ENCODE measurements around the gene EEF2K. TPM values are rescaled to one million over a fixed set of nuclear protein-coding genes. Genes with fewer than 3 reads are reported as not detected.

Gene EEF2K
- total and polyA plus RNA-seq, 12 donors = 4.9 to 28.3 (median 16.6) TPM

DNA sequence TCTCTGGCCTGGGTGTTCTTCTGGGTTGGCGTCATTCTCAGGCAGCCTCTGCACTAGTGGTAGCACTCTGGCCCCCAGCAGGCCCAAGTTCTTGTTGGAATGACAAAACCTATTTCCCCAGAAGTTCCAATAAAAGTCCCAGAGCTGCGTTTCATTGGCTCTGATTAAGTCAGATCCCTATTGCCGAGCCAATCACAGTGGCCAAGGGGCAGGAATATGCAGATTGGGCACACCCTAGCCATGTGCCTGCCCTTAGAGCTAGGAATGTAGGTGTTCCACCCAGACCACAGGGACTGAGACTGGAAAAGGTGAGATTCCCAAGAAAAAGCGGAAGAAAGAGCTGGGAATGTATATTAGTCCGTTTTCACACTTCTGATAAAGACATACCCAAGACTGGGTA is 46.2 kb downstream of the EEF2K start:
- Histone ChIP-seq H3K27me3 (no peaks in the 10 kb centered on the region), H3K27ac (no peak overlapping the region), H3K4me1 (replicated peaks in 1 of 2) (no peaks in the 10 kb centered on the region), H3K9me3 (replicated peaks in 1 of 3) (peaks cover 0 to 2% (median 0%) of the 10 kb centered on the region in 3 donors), H3K4me3 (no peak overlapping the region), H3K36me3 (replicated peaks in 1 of 2) (peaks cover 0 to 35% of the 10 kb centered on the region in 2 donors)
- WGBS, 4 donors = 78 to 96% (median 87%) methylated on average over 5 of the region's 5 CpGs
- TF ChIP-seq, protein P1, sequence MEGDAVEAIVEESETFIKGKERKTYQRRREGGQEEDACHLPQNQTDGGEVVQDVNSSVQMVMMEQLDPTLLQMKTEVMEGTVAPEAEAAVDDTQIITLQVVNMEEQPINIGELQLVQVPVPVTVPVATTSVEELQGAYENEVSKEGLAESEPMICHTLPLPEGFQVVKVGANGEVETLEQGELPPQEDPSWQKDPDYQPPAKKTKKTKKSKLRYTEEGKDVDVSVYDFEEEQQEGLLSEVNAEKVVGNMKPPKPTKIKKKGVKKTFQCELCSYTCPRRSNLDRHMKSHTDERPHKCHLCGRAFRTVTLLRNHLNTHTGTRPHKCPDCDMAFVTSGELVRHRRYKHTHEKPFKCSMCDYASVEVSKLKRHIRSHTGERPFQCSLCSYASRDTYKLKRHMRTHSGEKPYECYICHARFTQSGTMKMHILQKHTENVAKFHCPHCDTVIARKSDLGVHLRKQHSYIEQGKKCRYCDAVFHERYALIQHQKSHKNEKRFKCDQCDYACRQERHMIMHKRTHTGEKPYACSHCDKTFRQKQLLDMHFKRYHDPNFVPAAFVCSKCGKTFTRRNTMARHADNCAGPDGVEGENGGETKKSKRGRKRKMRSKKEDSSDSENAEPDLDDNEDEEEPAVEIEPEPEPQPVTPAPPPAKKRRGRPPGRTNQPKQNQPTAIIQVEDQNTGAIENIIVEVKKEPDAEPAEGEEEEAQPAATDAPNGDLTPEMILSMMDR (IDR thresholded peaks at IDR 0.05) = no peak
- no peak for TF ChIP-seq POLR2A (IDR thresholded peaks at IDR 0.05)
- intact Hi-C loops (cut with DNase I) = no loop called here
- no peak for DNase-seq

- no peak for DNase-seq
- intact Hi-C loops (cut with DNase I) = no loop called here
- no peaks in the 10 kb centered on the region for H3K27me3 ChIP-seq
- WGBS, 4 donors = 91 to 99% (median 97%) methylated on average over 5 of the region's 5 CpGs
- H3K27ac ChIP-seq = no peak overlapping the region
- TF ChIP-seq, protein P1 (IDR thresholded peaks at IDR 0.05) = no peak
- TF ChIP-seq POLR2A (IDR thresholded peaks at IDR 0.05) = no peak
- peaks cover 0 to 2% (median 0%) of the 10 kb centered on the region in 3 donors for H3K9me3 ChIP-seq (replicated peaks in 1 of 3)
- H3K4me1 ChIP-seq (replicated peaks in 1 of 2) = no peaks in the 10 kb centered on the region
- H3K4me3 ChIP-seq = no peak overlapping the region
- peaks cover 0 to 44% of the 10 kb centered on the region in 2 donors for H3K36me3 ChIP-seq (replicated peaks in 1 of 2)
Measured at GRCh38 chr16:22253272-22253671, 47.2 kb downstream of the EEF2K start.

DNA sequence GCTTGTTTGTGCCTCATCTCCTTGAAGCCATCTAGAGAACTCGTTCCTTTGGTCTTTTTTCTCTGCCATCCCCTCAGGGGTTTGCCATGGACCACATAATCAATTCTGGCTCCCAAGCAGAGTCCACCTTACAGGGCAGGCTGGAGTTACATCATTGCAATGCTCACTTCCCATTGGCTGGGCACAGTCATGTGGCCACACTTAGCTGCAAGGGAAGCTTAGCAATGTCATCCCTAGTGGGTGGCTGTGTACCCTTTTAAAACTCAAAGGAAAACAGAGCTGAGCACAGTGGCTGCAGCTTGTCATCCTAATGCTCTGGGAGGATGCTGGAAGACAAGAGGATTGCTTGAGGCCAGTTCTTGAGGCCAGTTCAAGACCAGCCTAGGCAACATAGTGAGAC is 49.3 kb downstream of the EEF2K start:
- no peaks in the 10 kb centered on the region for H3K4me1 ChIP-seq (replicated peaks in 1 of 2)
- DNase-seq = no peak
- TF ChIP-seq, protein P1 (IDR thresholded peaks at IDR 0.05) = no peak
- no peak for TF ChIP-seq POLR2A (IDR thresholded peaks at IDR 0.05)
- intact Hi-C loops (cut with DNase I) = no loop called here
- H3K27me3 ChIP-seq = no peaks in the 10 kb centered on the region
- H3K27ac ChIP-seq = no peak overlapping the region
- H3K9me3 ChIP-seq (replicated peaks in 1 of 3) = peaks cover 0 to 2% (median 0%) of the 10 kb centered on the region in 3 donors
- WGBS, 4 donors = 92 to 100% (median 94%) methylated on average over 1 of the region's 1 CpG
- no peak overlapping the region for H3K4me3 ChIP-seq
- H3K36me3 ChIP-seq (replicated peaks in 1 of 2) = peaks cover 0 to 58% of the 10 kb centered on the region in 2 donors

DNA sequence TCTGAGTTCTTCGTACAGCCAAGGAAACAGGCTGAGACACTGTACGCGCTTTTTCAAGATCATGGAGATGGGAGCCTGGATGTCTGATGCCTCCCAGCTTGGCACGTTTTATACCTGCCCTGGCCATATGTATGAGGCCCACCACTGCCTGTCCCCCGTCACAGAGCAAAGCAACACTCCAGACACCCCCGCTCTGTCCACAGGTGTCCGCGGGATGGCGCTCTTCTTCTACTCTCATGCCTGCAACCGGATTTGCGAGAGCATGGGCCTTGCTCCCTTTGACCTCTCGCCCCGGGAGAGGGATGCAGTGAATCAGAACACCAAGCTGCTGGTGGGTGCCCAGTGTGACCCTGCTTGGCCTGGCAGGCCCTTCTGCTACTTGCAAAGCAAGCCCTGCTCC is 51.4 kb downstream of the EEF2K start:
- H3K4me1 ChIP-seq (replicated peaks in 1 of 2) = no peaks in the 10 kb centered on the region
- 94 to 97% (median 96%) methylated on average over 13 of the region's 13 CpGs for WGBS, 4 donors
- no peak overlapping the region for H3K27ac ChIP-seq
- no peak for DNase-seq
- TF ChIP-seq, protein P1 (IDR thresholded peaks at IDR 0.05) = no peak
- no peak for TF ChIP-seq POLR2A (IDR thresholded peaks at IDR 0.05)
- intact Hi-C loops (cut with DNase I) = no loop called here
- no peak overlapping the region for H3K4me3 ChIP-seq
- H3K27me3 ChIP-seq = no peaks in the 10 kb centered on the region
- peaks cover 0 to 53% of the 10 kb centered on the region in 2 donors for H3K36me3 ChIP-seq (replicated peaks in 1 of 2)
- H3K9me3 ChIP-seq (replicated peaks in 1 of 3) = peaks cover 0 to 2% (median 0%) of the 10 kb centered on the region in 3 donors

Measured in adrenal gland (tissue), 12 donors.